ENCODE results near the gene GP1BB.

- TF ChIP-seq, protein P1, sequence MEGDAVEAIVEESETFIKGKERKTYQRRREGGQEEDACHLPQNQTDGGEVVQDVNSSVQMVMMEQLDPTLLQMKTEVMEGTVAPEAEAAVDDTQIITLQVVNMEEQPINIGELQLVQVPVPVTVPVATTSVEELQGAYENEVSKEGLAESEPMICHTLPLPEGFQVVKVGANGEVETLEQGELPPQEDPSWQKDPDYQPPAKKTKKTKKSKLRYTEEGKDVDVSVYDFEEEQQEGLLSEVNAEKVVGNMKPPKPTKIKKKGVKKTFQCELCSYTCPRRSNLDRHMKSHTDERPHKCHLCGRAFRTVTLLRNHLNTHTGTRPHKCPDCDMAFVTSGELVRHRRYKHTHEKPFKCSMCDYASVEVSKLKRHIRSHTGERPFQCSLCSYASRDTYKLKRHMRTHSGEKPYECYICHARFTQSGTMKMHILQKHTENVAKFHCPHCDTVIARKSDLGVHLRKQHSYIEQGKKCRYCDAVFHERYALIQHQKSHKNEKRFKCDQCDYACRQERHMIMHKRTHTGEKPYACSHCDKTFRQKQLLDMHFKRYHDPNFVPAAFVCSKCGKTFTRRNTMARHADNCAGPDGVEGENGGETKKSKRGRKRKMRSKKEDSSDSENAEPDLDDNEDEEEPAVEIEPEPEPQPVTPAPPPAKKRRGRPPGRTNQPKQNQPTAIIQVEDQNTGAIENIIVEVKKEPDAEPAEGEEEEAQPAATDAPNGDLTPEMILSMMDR (IDR thresholded peaks at IDR 0.05) = no peak
- TF ChIP-seq POLR2A (IDR thresholded peaks at IDR 0.05) = no peak
Measured at GRCh38 chr22:19763458-19764298, 40.3 kb downstream of the GP1BB start.

All from lower leg skin (tissue), 3 donors.